Endothelial cell of umbilical vein (primary cell): Measurements from ENCODE around the gene COX14. TPM values are rescaled to one million over a fixed set of nuclear protein-coding genes. Genes with fewer than 3 reads are reported as not detected.

Experiments
- BruUV-seq: library from RNA; stranded (reverse); fragments of 400-500 nt; replicated peaks from 2 replicates; lab custom pipeline; 2021; lab: Mats Ljungman, UMichigan
- CTCF ChIA-PET: fragments of 300-600, 350-600 bp; sonication (Branson Sonifier 250); formaldehyde crosslinking; loops from one replicate; lab custom pipeline; 2021; ENCODE audit warnings: antibody characterized with exemption, inconsistent platforms; lab: Charles Lee
- POLR2A ChIA-PET: fragments of 300-600, 350-600 bp; sonication (Branson Sonifier 250); formaldehyde crosslinking; loops from one replicate; lab custom pipeline; 2021; ENCODE audit warnings: antibody characterized with exemption, inconsistent platforms; lab: Charles Lee
- DNase-seq: peaks from one replicate; pipeline ENCODE4 v3.0.0-alpha.2; 2011; ENCODE audit warnings: low read depth, low spot score
- FAIRE-seq: peaks from 2 replicates; lab custom pipeline; 2011; peaks lifted over from hg19 to GRCh38; lab: Jason Lieb, UNC
- H2AFZ ChIP-seq: 2 replicates; pipeline ENCODE4 v1.6.0; 2012; ENCODE audit warnings: low read depth, low read length, control low read depth, inconsistent platforms
- H3K27ac ChIP-seq: 2 replicates; pipeline ENCODE4 v1.5.1; 2011; ENCODE audit warnings: low read depth, mild to moderate bottlenecking, control low read depth, low read length, moderate library complexity; ENCODE audit not compliant: insufficient read depth
- H3K27me3 ChIP-seq, 2 experiments: 2 replicates each; pipeline versions ENCODE4 v1.6.0 to v1.6.1; 2011; ENCODE audit warnings: low read length in 2 of 2, mixed read lengths in 1 of 2; ENCODE audit not compliant: control insufficient read depth in 2 of 2, insufficient read depth in 2 of 2
- H3K36me3 ChIP-seq, 2 experiments: 2 replicates in 1 of 2; 3 replicates in 1 of 2; pipeline ENCODE4 v1.5.1; 2011; ENCODE audit warnings: low read length in 2 of 2, mild to moderate bottlenecking in 1 of 2, moderate library complexity in 1 of 2; ENCODE audit not compliant: control insufficient read depth in 2 of 2, insufficient read depth in 2 of 2; ENCODE audit errors: extremely low read depth in 1 of 2
- H3K4me1 ChIP-seq: 3 replicates; pipeline ENCODE4 v1.5.1; 2011; ENCODE audit warnings: mild to moderate bottlenecking, low read length; ENCODE audit not compliant: control insufficient read depth, insufficient read depth; ENCODE audit errors: extremely low read depth
- H3K4me2 ChIP-seq: 2 replicates; pipeline ENCODE4 v1.6.1; 2011; ENCODE audit warnings: low read length, control low read depth, mixed read lengths; ENCODE audit not compliant: insufficient read depth
- H3K4me3 ChIP-seq, 3 experiments: fragments of 200-600 bp in 1 of 3; sonication (generic), shearing (Covaris generic) in 1 of 3; replicated peaks in 1 of 3; 2 replicates each; pipeline ENCODE4 v1.5.1; 2011 to 2016; ENCODE audit warnings: control low read depth in 3 of 3, low read length in 3 of 3, mild to moderate bottlenecking in 2 of 3, inconsistent platforms in 1 of 3, low read depth in 1 of 3, moderate library complexity in 1 of 3; ENCODE audit not compliant: insufficient read depth in 1 of 3
- H3K79me2 ChIP-seq: 2 replicates; pipeline ENCODE4 v1.6.0; 2012; ENCODE audit warnings: low read length, inconsistent platforms; ENCODE audit not compliant: control insufficient read depth, insufficient read depth
- H3K9ac ChIP-seq: replicated peaks from 2 replicates; pipeline ENCODE3; 2011; ENCODE audit warnings: low read length, control low read depth; ENCODE audit not compliant: insufficient read depth; ENCODE audit errors: extremely low read depth
- H3K9me1 ChIP-seq: replicated peaks from 3 replicates; pipeline ENCODE4 v1.6.0; 2011; ENCODE audit warnings: mild to moderate bottlenecking, low read length; ENCODE audit not compliant: control insufficient read depth, insufficient read depth; ENCODE audit errors: extremely low read depth
- H3K9me3 ChIP-seq: replicated peaks from 2 replicates; pipeline ENCODE4 v1.5.1; 2012; ENCODE audit warnings: low read length, inconsistent platforms; ENCODE audit not compliant: control insufficient read depth, insufficient read depth
- H4K20me1 ChIP-seq: replicated peaks from 2 replicates; pipeline ENCODE3; 2011; ENCODE audit warnings: mild to moderate bottlenecking, low read length; ENCODE audit not compliant: control insufficient read depth, insufficient read depth; ENCODE audit errors: extremely low read depth
- EZH2 ChIP-seq: IDR thresholded peaks from 2 replicates; pipeline ENCODE4 v1.6.1; 2012; ENCODE audit warnings: borderline replicate concordance, low read depth, mild to moderate bottlenecking, moderate library complexity, low read length, inconsistent platforms; ENCODE audit not compliant: severe bottlenecking
- MYC ChIP-seq: IDR thresholded peaks from one replicate; pipeline ENCODE4 v1.6.1; 2011; ENCODE audit warnings: mild to moderate bottlenecking, low read depth, low read length
- POLR2A ChIP-seq: IDR thresholded peaks from 2 replicates; pipeline ENCODE4 v1.6.1; 2012; ENCODE audit warnings: low read depth, mild to moderate bottlenecking, control low read depth, low read length
- POLR2AphosphoS5 ChIP-seq: IDR thresholded peaks from 2 replicates; pipeline ENCODE4 v1.6.1; 2012; ENCODE audit warnings: low read depth, mild to moderate bottlenecking, control low read depth, low read length, moderate library complexity; ENCODE audit not compliant: insufficient read depth
- dilution Hi-C: fragments of 300-500 bp; cut with MboI; formaldehyde crosslinking; loops from one replicate; pipeline ENCODE4 v1.15.0; 2019; ENCODE audit warnings: low sequenced_read_pairs; ENCODE audit not compliant: extremely low pct_ligation_motif_present
- intact Hi-C: fragments of 100-400 bp; cut with micrococcal nuclease; formaldehyde crosslinking; loops from one replicate; pipeline ENCODE4 v1.10.0; 2022
- polyA plus RNA-seq, 4 experiments: library from polyadenylated mRNA; depleted of rRNA in 3 of 4; stranded (reverse) in 3 of 4; unstranded in 1 of 4; fragments of >200 nt; gene quantifications; 2 replicates each; pipeline versions ENCODE4 v1.2.1 to v1.2.3, GENCODE V29; 2011 to 2012; ENCODE audit warnings: missing spikeins in 1 of 4
- total RNA-seq: library from RNA; stranded (reverse); gene quantifications from 2 replicates; pipeline ENCODE4 v1.2.3, GENCODE V29; 2021
- TF ChIP-seq, protein P1 (sequence below), 2 donors: IDR thresholded peaks; 1 replicate in 1 of 2; 2 replicates in 1 of 2; pipeline ENCODE4 v1.5.1; 2011; ENCODE audit warnings: low read length in 2 of 2, mild to moderate bottlenecking in 2 of 2, moderate library complexity in 2 of 2, control low read depth in 1 of 2, inconsistent platforms in 1 of 2, low read depth in 1 of 2; ENCODE audit not compliant: insufficient read depth in 1 of 2; ENCODE audit errors: extremely low read depth in 1 of 2
- TF ChIP-seq, protein P2 (sequence below): IDR thresholded peaks from 2 replicates; pipeline ENCODE4 v1.6.1; 2011; ENCODE audit not compliant: insufficient read depth, insufficient read length

COX14 gene
- total and polyA plus RNA-seq, 2 donors (not counting 3 experiments of a cell fraction or from before 2014, with no cell fraction given) = 40.3 to 106 TPM

DNA sequence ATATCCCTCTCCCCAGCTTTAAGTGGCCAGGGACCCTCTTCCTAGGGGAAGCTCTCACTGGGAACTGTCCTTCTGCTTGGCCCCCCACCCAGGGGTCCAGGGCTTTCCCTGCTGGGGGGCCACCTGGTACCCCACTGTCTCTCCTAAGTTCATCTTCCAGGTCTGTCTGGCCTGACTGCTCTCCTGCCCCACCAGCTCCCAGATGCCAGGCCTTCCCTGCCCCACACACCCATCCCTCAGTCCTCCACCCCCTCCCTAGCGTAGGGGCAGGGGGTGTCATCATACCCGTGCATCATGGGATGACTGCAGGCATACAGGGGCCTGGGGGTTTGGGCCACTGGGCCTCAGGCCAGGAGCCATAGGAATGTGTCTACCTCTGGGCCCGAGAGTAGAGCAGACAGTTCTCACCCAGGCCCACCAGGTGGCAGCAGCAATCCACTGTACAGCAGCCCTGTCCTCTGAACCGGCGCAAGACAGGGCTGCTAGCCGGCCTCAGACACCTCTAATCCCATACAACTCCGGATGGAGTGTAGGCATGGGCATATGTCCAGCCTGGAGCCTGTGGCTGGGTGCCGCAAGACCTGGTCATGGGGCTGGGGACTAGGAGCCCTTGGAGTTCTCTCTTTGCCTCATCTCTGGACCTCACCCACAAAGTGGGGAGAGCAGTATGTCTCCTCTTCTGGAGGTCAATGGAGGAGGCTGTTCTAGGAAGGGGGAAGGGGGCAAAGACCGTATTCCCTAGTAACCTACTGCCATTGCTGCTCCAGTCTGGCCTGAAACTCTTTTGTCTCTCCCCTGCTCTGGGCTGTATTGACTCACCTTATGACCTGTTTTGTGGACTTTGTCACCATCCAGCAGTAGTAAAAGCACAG lies 36.9 kb upstream of the COX14 start:
- Histone ChIP-seq H3K9me3 (no peaks in the 10 kb centered on the region), H3K4me1 (peaks cover 4% of the 10 kb centered on the region), H3K27me3 (no peaks in the 10 kb centered on the region), H4K20me1 (no peaks in the 10 kb centered on the region), H3K9ac (no peak overlapping the region), H3K9me1 (no peaks in the 10 kb centered on the region), H3K27ac (no peak overlapping the region), H3K4me2 (no peak overlapping the region), H3K36me3 (no peaks in the 10 kb centered on the region), H2AFZ (peak overlapping the region; percentile 14), H3K4me3 (no peak overlapping the region), H3K79me2 (no peaks in the 10 kb centered on the region)
- intact Hi-C loops = loop anchor here (1.0 to 5.0 kb wide), 8 partner anchors 10 to 562 kb away; partner anchors contain the start of genes CERS5 and SMARCD1
- CTCF ChIA-PET = interaction anchor here (0.5 to 4.3 kb wide), 20 partner anchors 9 to 378 kb away, joined by 3 to 87 read pairs (median 4); partner anchors contain the start of genes CERS5, COX14 and SMARCD1
- dilution Hi-C loops = loop anchor here (25.0 kb wide), 1 partner anchor 113 kb away; the partner anchor contains the start of genes AQP2, AQP5 and AQP6
- peak; percentile 82 for DNase-seq
- FAIRE-seq = peak; percentile 93
- no peak for TF ChIP-seq POLR2AphosphoS5
- TF ChIP-seq, protein P1, sequence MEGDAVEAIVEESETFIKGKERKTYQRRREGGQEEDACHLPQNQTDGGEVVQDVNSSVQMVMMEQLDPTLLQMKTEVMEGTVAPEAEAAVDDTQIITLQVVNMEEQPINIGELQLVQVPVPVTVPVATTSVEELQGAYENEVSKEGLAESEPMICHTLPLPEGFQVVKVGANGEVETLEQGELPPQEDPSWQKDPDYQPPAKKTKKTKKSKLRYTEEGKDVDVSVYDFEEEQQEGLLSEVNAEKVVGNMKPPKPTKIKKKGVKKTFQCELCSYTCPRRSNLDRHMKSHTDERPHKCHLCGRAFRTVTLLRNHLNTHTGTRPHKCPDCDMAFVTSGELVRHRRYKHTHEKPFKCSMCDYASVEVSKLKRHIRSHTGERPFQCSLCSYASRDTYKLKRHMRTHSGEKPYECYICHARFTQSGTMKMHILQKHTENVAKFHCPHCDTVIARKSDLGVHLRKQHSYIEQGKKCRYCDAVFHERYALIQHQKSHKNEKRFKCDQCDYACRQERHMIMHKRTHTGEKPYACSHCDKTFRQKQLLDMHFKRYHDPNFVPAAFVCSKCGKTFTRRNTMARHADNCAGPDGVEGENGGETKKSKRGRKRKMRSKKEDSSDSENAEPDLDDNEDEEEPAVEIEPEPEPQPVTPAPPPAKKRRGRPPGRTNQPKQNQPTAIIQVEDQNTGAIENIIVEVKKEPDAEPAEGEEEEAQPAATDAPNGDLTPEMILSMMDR (IDR thresholded peaks at IDR 0.05; ENCODE audit: extremely low read depth in 1 of 2, insufficient read depth in 1 of 2, low read depth in 1 of 2, low read length in 2 of 2) = peak; percentile 78 to 91
- TF ChIP-seq EZH2 = no peak
- TF ChIP-seq MYC = no peak
- no peak for TF ChIP-seq POLR2A
- TF ChIP-seq, protein P2, sequence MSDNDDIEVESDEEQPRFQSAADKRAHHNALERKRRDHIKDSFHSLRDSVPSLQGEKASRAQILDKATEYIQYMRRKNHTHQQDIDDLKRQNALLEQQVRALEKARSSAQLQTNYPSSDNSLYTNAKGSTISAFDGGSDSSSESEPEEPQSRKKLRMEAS = no peak
- POLR2A ChIA-PET = no interaction called here
- no TSS peak for BruUV-seq
